Body of pancreas (tissue), 4 donors: ENCODE data around the gene CHRNA5.

Experiments used
- CTCF ChIP-seq, 7 experiments: fragments of 450-650 bp in 4 of 7; fragments of 200-600 bp in 3 of 7; sonication (generic) in 3 of 7; IDR thresholded peaks; one replicate each; pipeline ENCODE4 v1.5.1; 2016 to 2019; ENCODE audit warnings: antibody characterized with exemption in 7 of 7
- POLR2A ChIP-seq, 3 donors: fragments of 450-650 bp; IDR thresholded peaks; one replicate each; pipeline ENCODE4 v1.6.1; 2016; ENCODE audit warnings: antibody characterized with exemption in 3 of 3, mild to moderate bottlenecking in 2 of 3

- TF ChIP-seq CTCF (IDR thresholded peaks at IDR 0.05) = no peak
- no peak for TF ChIP-seq POLR2A (IDR thresholded peaks at IDR 0.05)
Measured at GRCh38 chr15:78620021-78620526, 54.8 kb downstream of the CHRNA5 start.
